Vagina (tissue), 2 donors: ENCODE measurements around the gene C1orf141. TPM values are rescaled to one million over a fixed set of nuclear protein-coding genes. Genes with fewer than 3 reads are reported as not detected.

ENCODE experiments used
- DNase-seq, 2 donors: peaks; one replicate each; pipeline ENCODE4 v3.0.0-alpha.2; 2017; ENCODE audit errors: extremely low spot score in 2 of 2
- H3K27ac ChIP-seq: fragments of 200-600 bp; sonication (generic); one replicate; pipeline ENCODE4 v1.5.1; 2019
- H3K27me3 ChIP-seq: fragments of 200-600 bp; sonication (generic); one replicate; pipeline ENCODE4 v1.5.1; 2019
- H3K36me3 ChIP-seq, 2 donors: fragments of 200-600 bp; sonication (generic); one replicate each; pipeline ENCODE4 v1.5.1; 2017 to 2019
- H3K4me1 ChIP-seq: fragments of 200-600 bp; sonication (generic); one replicate; pipeline ENCODE4 v1.5.1; 2019
- H3K4me3 ChIP-seq, 2 donors: fragments of 200-600 bp; sonication (generic); 1 replicate in 1 of 2; 2 replicates in 1 of 2; pipeline ENCODE4 v1.5.1; 2016 to 2019
- H3K9me3 ChIP-seq: fragments of 200-600 bp; sonication (generic); one replicate; pipeline ENCODE4 v1.5.1; 2019
- CTCF ChIP-seq, 3 experiments: fragments of 450-650 bp in 2 of 3; fragments of 200-600 bp in 1 of 3; sonication (generic) in 1 of 3; IDR thresholded peaks; one replicate each; pipeline ENCODE4 v1.5.1; 2017 to 2019; ENCODE audit warnings: antibody characterized with exemption in 3 of 3, mild to moderate bottlenecking in 2 of 3, moderate library complexity in 2 of 3
- POLR2A ChIP-seq, 2 donors: fragments of 450-650 bp; IDR thresholded peaks; one replicate each; pipeline ENCODE4 v1.6.1; 2017; ENCODE audit warnings: antibody characterized with exemption in 2 of 2, mild to moderate bottlenecking in 2 of 2, moderate library complexity in 2 of 2
- POLR2AphosphoS5 ChIP-seq, 2 donors: sonication (generic); formaldehyde crosslinking; IDR thresholded peaks; one replicate each; pipeline ENCODE4 v1.9.0; 2017; ENCODE audit warnings: antibody characterized with exemption in 2 of 2, mild to moderate bottlenecking in 2 of 2, low read depth in 1 of 2; ENCODE audit not compliant: insufficient read depth in 1 of 2
- intact Hi-C: fragments of 100-400 bp; cut with DNase I; formaldehyde crosslinking; loops from one replicate; pipeline ENCODE4 v1.15.1; 2023
- total RNA-seq: library from RNA; depleted of rRNA; stranded (reverse); fragments of >200 nt; gene quantifications from one replicate; pipeline ENCODE4 v1.2.3, GENCODE V29; 2016

C1orf141 gene
- total RNA-seq, 1 donor from 2014 or later, result not detected

GRCh38 chr1:67058242-67058641 lies 76.5 kb downstream of the C1orf141 start:
- no peak for DNase-seq
- TF ChIP-seq CTCF (IDR thresholded peaks at IDR 0.05) (no peak), POLR2A (IDR thresholded peaks at IDR 0.05) (no peak), POLR2AphosphoS5 (IDR thresholded peaks at IDR 0.05; ENCODE audit: insufficient read depth in 1 of 2, low read depth in 1 of 2) (no peak)
- Histone ChIP-seq H3K27ac (no peak overlapping the region), H3K27me3 (no peaks in the 10 kb centered on the region), H3K9me3 (no peaks in the 10 kb centered on the region), H3K4me3 (no peak overlapping the region), H3K4me1 (peaks cover 5% of the 10 kb centered on the region), H3K36me3 (no peaks in the 10 kb centered on the region)
- intact Hi-C loops, result no loop called here

- Histone ChIP-seq H3K4me3 (peak within 1 kb of the TSS; percentile 68 to 89), H3K27ac (peak within 1 kb of the TSS; percentile 96), H3K9me3 (no peaks in the 10 kb centered on the region), H3K4me1 (peaks cover 37% of the 10 kb centered on the region), H3K36me3 (peaks cover 0 to 9% of the 10 kb centered on the region in 2 donors), H3K27me3 (no peaks in the 10 kb centered on the region)
- peak in 1 of 2 donors; percentile 28 for TF ChIP-seq POLR2A (IDR thresholded peaks at IDR 0.05)
- peak in 1 of 2 donors; percentile 81 for TF ChIP-seq POLR2AphosphoS5 (IDR thresholded peaks at IDR 0.05; ENCODE audit: insufficient read depth in 1 of 2, low read depth in 1 of 2)
- TF ChIP-seq CTCF (IDR thresholded peaks at IDR 0.05), result no peak
- intact Hi-C loops, result no loop called here
- DNase-seq, result no peak
These were observed 80.7 kb downstream of the C1orf141 start, which contains the start of gene SLC35D1 for GRCh38 chr1:67053785-67054772. Gene SLC35D1 (minus strand): TSS chr1:67054148. CDS start chr1:67054013, 135 bp downstream.

GRCh38 chr1:67053535-67053784 lies 81.3 kb downstream of the C1orf141 start:
- H3K36me3 ChIP-seq, result peaks cover 0 to 13% of the 10 kb centered on the region in 2 donors
- no peaks in the 10 kb centered on the region for H3K27me3 ChIP-seq
- H3K27ac ChIP-seq, result peak overlapping the region; percentile 96
- H3K4me3 ChIP-seq, result peak overlapping the region; percentile 68 to 89
- no peak for DNase-seq
- H3K9me3 ChIP-seq, result no peaks in the 10 kb centered on the region
- TF ChIP-seq POLR2A (IDR thresholded peaks at IDR 0.05), result no peak
- TF ChIP-seq POLR2AphosphoS5 (IDR thresholded peaks at IDR 0.05; ENCODE audit: insufficient read depth in 1 of 2, low read depth in 1 of 2), result no peak
- TF ChIP-seq CTCF (IDR thresholded peaks at IDR 0.05), result no peak
- peaks cover 44% of the 10 kb centered on the region for H3K4me1 ChIP-seq
- intact Hi-C loops, result no loop called here

- Histone ChIP-seq H3K9me3 (no peaks in the 10 kb centered on the region), H3K4me3 (peak overlapping the region; percentile 68 to 89), H3K27me3 (no peaks in the 10 kb centered on the region), H3K27ac (peak overlapping the region; percentile 96), H3K4me1 (peaks cover 49% of the 10 kb centered on the region), H3K36me3 (peaks cover 0 to 19% of the 10 kb centered on the region in 2 donors)
- TF ChIP-seq POLR2AphosphoS5 (IDR thresholded peaks at IDR 0.05; ENCODE audit: insufficient read depth in 1 of 2, low read depth in 1 of 2), result no peak
- TF ChIP-seq POLR2A (IDR thresholded peaks at IDR 0.05), result no peak
- no peak for TF ChIP-seq CTCF (IDR thresholded peaks at IDR 0.05)
- DNase-seq, result no peak
- intact Hi-C loops, result no loop called here
These were observed 81.8 kb downstream of the C1orf141 start for GRCh38 chr1:67052741-67053534.
